PC-3 (cell line): ENCODE measurements around the gene MICB. TPM values are rescaled to one million over a fixed set of nuclear protein-coding genes. Genes with fewer than 3 reads are reported as not detected.

Source experiments
- ATAC-seq: fragments of 200-7000 bp; cut with Tn5 transposase; 2 replicates; pipeline ENCODE4 v1.9.1; 2020; ENCODE audit warnings: mild to moderate bottlenecking, moderate library complexity
- BruUV-seq: library from RNA; stranded (reverse); fragments of 400-500 nt; replicated peaks from 2 replicates; lab custom pipeline; 2021; lab: Mats Ljungman, UMichigan
- CTCF ChIA-PET: fragments of 300-600 bp; sonication (Branson Sonifier 250); formaldehyde crosslinking; loops from one replicate; lab custom pipeline; 2022; ENCODE audit warnings: antibody characterized with exemption; lab: Charles Lee
- POLR2A ChIA-PET: fragments of 300-600 bp; sonication (Branson Sonifier 250); formaldehyde crosslinking; loops from one replicate; lab custom pipeline; 2022; ENCODE audit warnings: antibody characterized with exemption; ENCODE audit not compliant: unreplicated experiment; lab: Charles Lee
- DNase-seq: peaks from one replicate; pipeline ENCODE4 v3.0.0-alpha.2; 2015
- H2AFZ ChIP-seq: fragments of 300-600 bp; sonication (generic); 2 replicates; pipeline ENCODE4 v1.6.0; 2016; ENCODE audit warnings: antibody characterized with exemption, low read length
- H3F3A ChIP-seq: fragments of 300-600 bp; sonication (generic); one replicate; pipeline ENCODE4 v1.6.0; 2017; ENCODE audit warnings: antibody characterized with exemption, low read length, control low read depth, mild to moderate bottlenecking; ENCODE audit not compliant: unreplicated experiment
- H3K27ac ChIP-seq: fragments of 300-600 bp; sonication (generic); 2 replicates; pipeline ENCODE4 v1.5.1; 2016; ENCODE audit warnings: mild to moderate bottlenecking, low read length
- H3K27me3 ChIP-seq: fragments of 300-600 bp; sonication (generic); 2 replicates; pipeline ENCODE4 v1.6.1; 2016; ENCODE audit warnings: low read length, mixed read lengths
- H3K36me3 ChIP-seq: fragments of 300-600 bp; sonication (generic); 2 replicates; pipeline ENCODE4 v1.6.1; 2016; ENCODE audit warnings: low read depth, mixed run types, low read length, mixed read lengths
- H3K4me1 ChIP-seq: fragments of 300-600 bp; sonication (generic); 2 replicates; pipeline ENCODE4 v1.5.1; 2016; ENCODE audit warnings: low read length; ENCODE audit not compliant: insufficient read depth
- H3K4me2 ChIP-seq: fragments of 300-600 bp; sonication (generic); 2 replicates; pipeline ENCODE4 v1.6.0; 2016; ENCODE audit warnings: low read length
- H3K4me3 ChIP-seq: fragments of 300-600 bp; sonication (generic); 2 replicates; pipeline ENCODE4 v1.5.1; 2016; ENCODE audit warnings: mild to moderate bottlenecking, low read length, mixed read lengths
- H3K79me2 ChIP-seq: fragments of 300-600 bp; sonication (generic); 2 replicates; pipeline ENCODE4 v1.6.1; 2017; ENCODE audit warnings: low read length, mixed read lengths
- H3K9ac ChIP-seq: fragments of 300-600 bp; sonication (generic); 2 replicates; pipeline ENCODE4 v1.6.0; 2016; ENCODE audit warnings: mild to moderate bottlenecking, low read length
- H3K9me2 ChIP-seq: fragments of 300-600 bp; sonication (generic); replicated peaks from 2 replicates; pipeline ENCODE4 v1.6.1; 2016; ENCODE audit warnings: mixed run types, low read length, mixed read lengths
- H3K9me3 ChIP-seq: fragments of 300-600 bp; sonication (generic); 2 replicates; pipeline ENCODE4 v1.6.1; 2016; ENCODE audit warnings: low read length, mixed read lengths
- H4K20me1 ChIP-seq: fragments of 300-600 bp; sonication (generic); 2 replicates; pipeline ENCODE4 v1.6.1; 2016; ENCODE audit warnings: low read length, mixed read lengths
- CTCF ChIP-seq: fragments of 300-600 bp; sonication (generic); conservative IDR thresholded peaks from 2 replicates; pipeline ENCODE4 v1.5.1; 2017; ENCODE audit warnings: antibody characterized with exemption, low read depth, mild to moderate bottlenecking, low read length
- EZH2 ChIP-seq: fragments of 300-600 bp; sonication (generic); IDR thresholded peaks from one replicate; pipeline ENCODE4 v1.6.1; 2017; ENCODE audit warnings: antibody characterized with exemption, mild to moderate bottlenecking, low read length; ENCODE audit not compliant: unreplicated experiment
- EZH2phosphoT487 ChIP-seq: fragments of 300-600 bp; sonication (generic); IDR thresholded peaks from 2 replicates; pipeline ENCODE4 v1.6.1; 2018; ENCODE audit warnings: mild to moderate bottlenecking, antibody characterized with exemption, low read length, borderline replicate concordance
- intact Hi-C: fragments of 100-400 bp; cut with micrococcal nuclease; formaldehyde crosslinking; loops from 2 replicates; pipeline ENCODE4 v1.9.0; 2023
- total RNA-seq: library from RNA; depleted of rRNA; stranded (reverse); fragments of >200 nt; gene quantifications from 2 replicates; pipeline ENCODE4 v1.2.3, GENCODE V29; 2014

The MICB gene
- total RNA-seq, 1 experiment from 2014 or later = 25.6 TPM

DNA sequence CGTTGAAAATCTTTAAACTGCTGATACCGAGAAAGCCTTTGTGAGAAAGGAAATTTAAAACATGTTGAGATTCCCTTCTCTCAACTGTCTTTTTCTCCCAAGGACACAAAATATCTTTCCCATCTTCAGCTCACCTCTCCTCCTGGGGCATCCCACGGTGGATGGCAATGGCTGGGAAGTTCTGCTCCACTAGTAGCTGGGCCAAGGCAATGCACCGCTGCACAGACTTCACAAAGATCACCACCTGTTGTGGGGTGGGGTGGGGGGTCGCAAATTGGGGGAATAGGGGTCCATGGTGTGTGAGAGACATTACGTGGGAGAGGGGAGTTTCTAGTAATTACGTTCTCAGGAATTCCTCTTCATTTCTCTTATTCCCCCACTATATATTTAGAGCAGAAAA, 33.2 kb downstream of the MICB start:
- Histone ChIP-seq H4K20me1 (peaks cover 22% of the 10 kb centered on the region), H3K79me2 (peaks cover 14% of the 10 kb centered on the region), H3K36me3 (peaks cover 62% of the 10 kb centered on the region), H3K4me1 (peaks cover 2% of the 10 kb centered on the region), H3K9ac (no peak overlapping the region), H2AFZ (no peak overlapping the region), H3K9me2 (no peaks in the 10 kb centered on the region), H3K4me2 (no peak overlapping the region), H3K9me3 (no peaks in the 10 kb centered on the region), H3K27ac (no peak overlapping the region), H3K27me3 (no peaks in the 10 kb centered on the region), H3K4me3 (no peak overlapping the region), H3F3A (no peaks in the 10 kb centered on the region)
- ATAC-seq = no peak
- intact Hi-C loops = no loop called here
- ChIA-PET POLR2A (no interaction called here), CTCF (no interaction called here)
- TF ChIP-seq CTCF (no peak), EZH2phosphoT487 (no peak), EZH2 (no peak)
- no peak for DNase-seq
- no TSS peak for BruUV-seq

DNA sequence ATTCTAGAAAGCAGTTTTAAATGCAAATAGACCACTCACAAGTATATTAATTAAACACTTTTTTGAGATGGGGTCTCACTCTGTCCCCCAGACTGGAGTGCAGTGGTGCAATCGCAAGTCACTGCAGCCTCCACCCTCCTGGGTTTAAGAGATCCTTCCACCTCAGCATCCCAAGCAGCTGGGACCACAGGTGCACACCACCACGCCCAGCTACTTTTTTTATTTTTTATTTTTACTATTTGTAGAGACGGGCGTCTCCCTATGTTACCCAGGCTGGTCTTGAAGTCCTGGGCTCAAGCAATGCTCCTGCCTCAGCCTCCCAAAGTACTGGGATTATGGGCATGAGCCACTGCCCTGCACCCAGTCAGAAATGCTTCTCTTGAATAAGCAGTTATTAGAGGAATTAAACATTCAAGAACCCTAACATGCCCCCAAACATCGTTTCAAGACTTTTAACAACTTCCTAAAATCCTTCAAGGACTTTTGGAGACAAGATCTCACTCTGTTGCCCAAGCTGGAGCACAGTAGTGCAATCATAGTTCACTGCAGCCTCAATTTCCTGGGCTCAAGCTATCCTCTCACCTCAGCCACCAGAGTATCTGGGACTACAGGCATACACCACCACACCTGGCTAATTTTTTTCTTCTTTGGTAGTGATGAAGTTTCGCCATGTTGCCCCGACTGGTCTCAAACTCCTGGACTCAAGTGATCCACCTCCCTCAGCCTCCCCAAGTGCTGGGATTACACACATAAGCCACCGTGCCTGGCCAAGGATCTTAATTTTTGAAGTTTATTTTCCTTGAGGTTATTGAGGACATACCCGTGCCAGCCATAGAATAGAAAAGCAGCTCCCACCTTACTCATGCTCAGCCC, 34.1 kb downstream of the MICB start:
- no peaks in the 10 kb centered on the region for H3K9me2 ChIP-seq
- H3K4me2 ChIP-seq = no peak overlapping the region
- no peaks in the 10 kb centered on the region for H3K4me1 ChIP-seq
- peaks cover 28% of the 10 kb centered on the region for H4K20me1 ChIP-seq
- intact Hi-C loops = no loop called here
- H3F3A ChIP-seq = no peaks in the 10 kb centered on the region
- no peaks in the 10 kb centered on the region for H3K27me3 ChIP-seq
- no peak overlapping the region for H3K4me3 ChIP-seq
- CTCF ChIA-PET = no interaction called here
- H3K9ac ChIP-seq = no peak overlapping the region
- POLR2A ChIA-PET = no interaction called here
- H3K79me2 ChIP-seq = peaks cover 22% of the 10 kb centered on the region
- DNase-seq (no peak), ATAC-seq (no peak)
- H3K9me3 ChIP-seq = no peaks in the 10 kb centered on the region
- BruUV-seq = no TSS peak
- TF ChIP-seq EZH2 (no peak), EZH2phosphoT487 (no peak), CTCF (no peak)
- no peak overlapping the region for H3K27ac ChIP-seq
- no peak overlapping the region for H2AFZ ChIP-seq
- peaks cover 68% of the 10 kb centered on the region for H3K36me3 ChIP-seq
